CD4-positive, alpha-beta T cell treated with Interferon gamma for 1 hour (primary cell): ENCODE data around the gene NNMT.

Experiments used
- DNase-seq: peaks from one replicate; pipeline ENCODE4 v3.0.0-alpha.2; 2020

Gene NNMT

DNA sequence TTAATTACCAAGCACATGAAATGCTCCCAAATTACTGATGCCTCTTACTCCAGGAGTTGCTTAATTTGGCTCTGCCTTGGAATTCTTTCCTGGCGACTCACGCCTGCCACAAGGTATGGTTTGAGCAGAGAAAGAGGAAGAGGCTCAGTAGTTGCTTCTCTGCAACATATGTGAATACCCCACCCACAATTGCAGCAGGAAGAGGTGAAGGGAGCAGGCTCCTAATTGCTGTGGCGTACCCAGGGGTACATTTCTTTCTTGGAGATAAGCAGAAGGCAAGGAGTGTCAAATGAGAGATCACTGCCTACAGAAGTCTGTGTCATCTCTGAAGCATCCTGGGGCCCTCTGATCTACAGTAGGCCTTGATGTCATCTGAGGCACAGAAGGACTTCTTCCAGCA is 10.6 kb upstream of the NNMT start:
- DNase-seq: no peak

DNA sequence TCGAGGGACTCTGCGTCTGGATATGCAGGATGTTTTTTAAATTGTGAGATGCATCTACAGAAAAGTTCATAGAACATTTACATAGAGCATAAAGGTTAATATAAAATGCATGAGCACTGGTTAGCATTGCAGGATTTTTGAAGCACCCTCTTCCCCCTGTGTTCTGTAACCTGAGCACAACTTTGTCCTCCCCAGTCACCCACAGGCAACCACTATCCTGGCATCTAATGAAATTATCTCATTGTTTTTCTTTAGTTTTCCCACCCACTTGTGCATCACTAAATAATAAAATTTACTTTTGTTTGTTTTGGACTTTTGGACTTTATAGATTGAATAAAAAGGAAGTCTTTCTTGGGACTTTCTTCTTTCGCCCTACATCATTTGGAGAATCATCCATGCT is 10.0 kb upstream of the NNMT start:
- DNase-seq: no peak

- DNase-seq: no peak
These were observed 9.0 kb upstream of the NNMT start for GRCh38 chr11:114287154-114287553.

GRCh38 chr11:114288136-114288535 is 8.1 kb upstream of the NNMT start:
- no peak for DNase-seq

GRCh38 chr11:114289779-114290178 is 6.4 kb upstream of the NNMT start:
- no peak for DNase-seq

DNA sequence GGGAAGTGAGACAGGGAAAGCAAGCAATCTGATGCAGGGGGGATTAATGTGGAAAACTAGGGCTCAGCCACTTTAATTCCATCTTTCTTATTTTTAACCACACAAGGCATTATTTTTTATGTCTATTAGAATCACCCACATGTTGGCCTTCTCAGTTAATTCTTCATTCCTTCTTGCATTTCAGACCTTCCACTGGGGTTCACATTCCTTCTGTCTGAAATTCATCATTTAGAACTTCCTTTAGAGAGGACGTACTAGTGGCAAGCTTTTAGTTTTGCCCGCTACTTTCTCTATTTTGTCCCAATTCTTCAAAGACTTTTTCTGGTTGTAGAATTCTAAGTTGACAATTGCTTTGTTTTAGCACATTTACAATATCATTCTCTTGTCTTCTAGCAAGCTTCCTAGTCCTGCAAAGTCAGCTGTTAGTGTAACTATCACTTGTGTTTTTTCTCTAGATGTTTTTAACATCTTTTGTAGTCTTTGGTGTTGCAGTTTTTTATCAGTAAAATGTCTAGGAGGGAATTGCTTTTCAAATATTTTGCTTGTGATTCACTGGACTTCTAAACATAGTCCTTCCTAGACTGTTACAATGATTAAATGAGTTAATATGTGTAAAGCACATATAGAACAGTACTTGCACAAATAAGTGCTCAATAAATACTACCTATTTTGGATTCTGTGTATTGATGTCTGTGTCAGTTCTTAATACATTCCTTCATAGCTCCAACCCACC is 5.5 kb upstream of the NNMT start:
- DNase-seq: no peak

DNA sequence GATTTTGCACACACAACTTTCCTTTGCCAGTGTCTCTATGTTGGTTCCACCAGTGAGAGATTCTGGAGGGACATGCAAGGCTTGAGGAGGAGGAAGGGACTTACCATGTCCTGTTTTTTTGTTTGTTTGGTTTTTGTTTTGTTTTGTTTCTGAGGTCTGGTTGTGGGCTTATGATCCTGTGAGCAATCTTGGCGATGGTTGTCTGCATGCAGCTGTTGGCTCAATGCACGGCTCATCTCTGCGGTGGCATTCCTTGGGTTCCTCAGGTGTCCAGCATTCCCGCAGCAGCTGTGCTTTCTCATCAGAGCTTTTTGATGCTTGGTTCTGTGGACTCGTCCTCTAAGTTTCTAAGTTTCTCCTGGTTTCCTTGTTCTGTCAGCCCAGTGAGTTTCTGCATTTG is 4.8 kb upstream of the NNMT start:
- DNase-seq: no peak

DNA sequence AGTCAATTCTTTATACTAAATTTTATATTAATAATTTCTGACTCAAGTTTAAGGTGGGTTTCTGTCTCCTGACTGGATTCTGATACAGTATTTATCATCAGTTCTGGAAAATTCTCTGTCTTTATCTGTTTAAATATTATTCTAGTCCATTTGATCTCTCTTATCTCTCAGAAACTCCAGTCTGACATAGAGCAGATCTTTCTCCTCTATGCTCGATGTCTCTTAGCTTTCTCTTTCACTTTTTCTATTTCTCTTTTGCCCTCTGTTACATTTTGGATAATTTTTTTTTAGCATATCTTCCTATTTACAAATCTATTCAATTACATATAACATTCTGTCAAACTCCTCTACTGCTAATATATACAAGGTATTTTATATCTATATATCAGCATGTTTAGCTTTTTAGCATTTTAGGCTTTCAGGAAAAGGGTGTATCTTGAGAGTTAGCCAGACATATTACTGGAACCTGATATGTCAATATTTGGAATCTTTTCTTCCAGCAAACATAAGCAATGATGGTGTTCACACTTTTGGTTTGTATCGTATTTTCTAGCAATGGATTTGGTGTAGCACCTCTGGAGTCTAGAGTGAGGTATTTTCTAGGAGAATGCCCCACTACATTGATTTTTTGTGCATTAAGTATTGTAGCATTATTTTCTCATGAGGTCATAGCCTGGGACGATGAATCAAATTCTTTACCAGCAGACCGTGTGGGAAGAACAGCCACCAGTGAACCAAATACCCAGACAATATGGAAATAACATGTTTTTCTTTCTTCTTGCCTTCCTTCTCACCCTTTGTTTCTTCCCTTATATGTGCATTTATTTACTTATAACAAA is 4.1 kb upstream of the NNMT start:
- DNase-seq: no peak

- no peak for DNase-seq
These were observed 2.9 kb upstream of the NNMT start for GRCh38 chr11:114293201-114293711.

- no peak for DNase-seq
These were observed 590 bp downstream of the NNMT start for GRCh38 chr11:114296605-114297372.

DNA sequence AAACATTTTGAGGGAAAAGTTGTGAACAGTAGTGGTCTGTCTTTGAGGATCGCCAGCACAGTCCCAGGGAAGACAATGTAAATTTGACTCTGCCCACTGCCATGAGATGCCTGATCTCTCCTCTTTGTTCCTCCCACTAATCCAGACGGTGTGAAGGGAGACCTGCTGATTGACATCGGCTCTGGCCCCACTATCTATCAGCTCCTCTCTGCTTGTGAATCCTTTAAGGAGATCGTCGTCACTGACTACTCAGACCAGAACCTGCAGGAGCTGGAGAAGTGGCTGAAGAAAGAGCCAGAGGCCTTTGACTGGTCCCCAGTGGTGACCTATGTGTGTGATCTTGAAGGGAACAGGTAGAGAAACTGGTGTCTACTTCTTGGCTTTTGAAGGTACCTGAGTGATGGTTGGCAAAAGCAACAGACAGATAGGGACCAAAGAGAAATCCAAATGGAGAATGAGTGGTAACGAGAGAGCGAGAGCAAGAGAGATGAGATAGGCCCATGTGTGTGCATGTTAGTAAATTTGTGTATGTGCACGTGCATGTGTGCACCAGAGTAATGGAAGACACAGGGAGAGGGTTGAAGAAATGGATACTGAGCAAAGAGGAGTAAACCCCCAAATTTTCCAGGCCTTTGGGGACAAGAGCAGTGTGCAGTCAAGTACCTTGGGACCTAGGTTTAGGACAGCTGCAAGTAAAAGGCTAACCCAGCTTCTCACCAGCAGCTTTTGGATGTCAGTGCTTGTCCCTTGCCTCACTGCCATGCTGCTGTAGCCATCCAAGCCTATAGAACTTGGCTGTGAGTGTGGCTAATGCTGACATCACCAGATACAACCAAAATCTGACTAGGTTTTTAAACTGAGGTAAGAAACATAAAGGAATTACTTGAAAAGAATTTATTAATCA is 1.9 kb downstream of the NNMT start:
- DNase-seq: no peak

- no peak for DNase-seq
These were observed 2.5 kb downstream of the NNMT start for GRCh38 chr11:114298710-114299109.

- no peak for DNase-seq
These were observed 4.9 kb downstream of the NNMT start for GRCh38 chr11:114301088-114301487.

GRCh38 chr11:114301927-114302326 is 5.7 kb downstream of the NNMT start:
- DNase-seq: no peak

GRCh38 chr11:114302663-114303062 is 6.5 kb downstream of the NNMT start:
- no peak for DNase-seq

GRCh38 chr11:114304065-114304464 is 7.9 kb downstream of the NNMT start:
- no peak for DNase-seq

- no peak for DNase-seq
These were observed 8.8 kb downstream of the NNMT start for GRCh38 chr11:114304969-114305368.

- no peak for DNase-seq
These were observed 11.5 kb downstream of the NNMT start for GRCh38 chr11:114307524-114308203.

- DNase-seq: no peak
These were observed 12.5 kb downstream of the NNMT start for GRCh38 chr11:114308689-114309089.

DNA sequence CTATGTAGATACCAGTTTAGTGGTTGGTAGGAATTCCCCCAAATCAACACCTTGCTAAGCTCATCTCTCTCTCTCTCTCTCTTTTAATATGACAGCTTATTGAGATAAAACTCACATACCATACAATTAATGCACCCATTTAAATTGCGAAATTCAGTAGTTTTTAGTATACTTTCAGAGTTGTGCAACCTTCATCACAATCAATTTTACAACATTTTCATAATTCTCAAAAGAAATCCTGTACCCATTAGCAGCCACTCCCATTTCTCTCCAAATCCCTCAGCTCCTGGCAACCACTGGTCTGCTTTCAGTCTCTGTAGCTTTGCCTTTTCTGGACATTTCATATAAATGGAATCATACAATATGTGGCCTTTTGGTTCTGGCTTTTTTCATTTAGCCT is 13.3 kb downstream of the NNMT start:
- no peak for DNase-seq

- no peak for DNase-seq
These were observed 13.9 kb downstream of the NNMT start for GRCh38 chr11:114310095-114310494.

GRCh38 chr11:114311946-114312345 is 15.7 kb downstream of the NNMT start:
- no peak for DNase-seq
